Breast epithelium (tissue), 4 donors: ENCODE measurements around the gene KREMEN2. TPM values are rescaled to one million over a fixed set of nuclear protein-coding genes. Genes with fewer than 3 reads are reported as not detected.

Experiments used
- DNase-seq, 2 donors: peaks; one replicate each; pipeline ENCODE4 v3.0.0-alpha.2; 2019; ENCODE audit warnings: low spot score in 2 of 2
- H3K27ac ChIP-seq, 2 donors: fragments of 200-600 bp; sonication (generic) in 1 of 2; one replicate each; pipeline ENCODE4 v1.5.1; 2016 to 2019; ENCODE audit warnings: mild to moderate bottlenecking in 1 of 2
- H3K27me3 ChIP-seq, 2 donors: fragments of 200-600 bp; sonication (generic) in 1 of 2; one replicate each; pipeline versions ENCODE4 v1.5.1 to v1.6.0; 2017 to 2019; ENCODE audit warnings: control low read depth in 1 of 2, mild to moderate bottlenecking in 1 of 2
- H3K36me3 ChIP-seq: fragments of 200-600 bp; one replicate; pipeline ENCODE4 v1.5.1; 2019
- H3K4me1 ChIP-seq, 2 donors: fragments of 200-600 bp; sonication (generic); one replicate each; pipeline ENCODE4 v1.5.1; 2016 to 2019; ENCODE audit warnings: control low read depth in 1 of 2
- H3K4me3 ChIP-seq, 3 donors: fragments of 200-600 bp; sonication (generic); 1 replicate in 2 of 3; 2 replicates in 1 of 3; pipeline ENCODE4 v1.5.1; 2016 to 2019; ENCODE audit warnings: mild to moderate bottlenecking in 3 of 3, moderate library complexity in 2 of 3
- H3K9me3 ChIP-seq, 2 donors: fragments of 200-600 bp; sonication (generic) in 1 of 2; one replicate each; pipeline ENCODE4 v1.5.1; 2016 to 2019; ENCODE audit warnings: control low read depth in 1 of 2
- CTCF ChIP-seq, 3 donors: fragments of 450-650 bp; IDR thresholded peaks; one replicate each; pipeline ENCODE4 v1.5.1; 2016 to 2017; ENCODE audit warnings: antibody characterized with exemption in 3 of 3, mild to moderate bottlenecking in 3 of 3, moderate library complexity in 3 of 3
- POLR2A ChIP-seq: fragments of 450-650 bp; IDR thresholded peaks from one replicate; pipeline ENCODE4 v1.6.1; 2016; ENCODE audit warnings: antibody characterized with exemption, mild to moderate bottlenecking, moderate library complexity
- POLR2AphosphoS5 ChIP-seq, 3 donors: sonication (generic); formaldehyde crosslinking; IDR thresholded peaks; one replicate each; pipeline ENCODE4 v1.6.1; 2017; ENCODE audit warnings: antibody characterized with exemption in 3 of 3
- intact Hi-C: fragments of 100-400 bp; cut with DNase I; formaldehyde crosslinking; loops from one replicate; pipeline ENCODE4 v1.15.1; 2023; ENCODE audit warnings: low total_unique reads
- total RNA-seq, 3 donors: library from RNA; depleted of rRNA; stranded (reverse); fragments of >200 nt; gene quantifications; one replicate each; pipeline ENCODE4 v1.1.0, GENCODE V29; 2016

Gene KREMEN2
- total RNA-seq, 3 donors from 2014 or later = 0.33 TPM; not detected in 2

- intact Hi-C loops = no loop called here
- Histone ChIP-seq H3K27me3 (peaks cover 0 to 31% of the 10 kb centered on the region in 2 donors), H3K4me1 (no peaks in the 10 kb centered on the region), H3K36me3 (no peaks in the 10 kb centered on the region), H3K4me3 (no peak overlapping the region), H3K9me3 (no peaks in the 10 kb centered on the region), H3K27ac (peak overlapping the region; percentile 23 to 65)
- DNase-seq = no peak
- TF ChIP-seq POLR2AphosphoS5 (IDR thresholded peaks at IDR 0.05) (no peak), POLR2A (no peak), CTCF (IDR thresholded peaks at IDR 0.05) (no peak)
These were observed 46.4 kb downstream of the KREMEN2 start for GRCh38 chr16:3010510-3010909.

- Histone ChIP-seq H3K9me3 (no peaks in the 10 kb centered on the region), H3K4me3 (no peak overlapping the region), H3K36me3 (no peaks in the 10 kb centered on the region), H3K27ac (no peak overlapping the region), H3K27me3 (peaks cover 0 to 30% of the 10 kb centered on the region in 2 donors), H3K4me1 (no peaks in the 10 kb centered on the region)
- no peak for TF ChIP-seq POLR2A
- TF ChIP-seq CTCF (IDR thresholded peaks at IDR 0.05) = no peak
- TF ChIP-seq POLR2AphosphoS5 (IDR thresholded peaks at IDR 0.05) = no peak
- intact Hi-C loops = no loop called here
- DNase-seq = no peak
These were observed 48.2 kb downstream of the KREMEN2 start for GRCh38 chr16:3012246-3012645.

GRCh38 chr16:3012828-3013420 is 48.8 kb downstream of the KREMEN2 start, which contains the start of gene CLDN9:
TSS of gene CLDN9 (plus strand) at chr16:3012923. CDS start at chr16:3013363, 440 bp downstream.
- no peak within 1 kb of the TSS for H3K27ac ChIP-seq
- TF ChIP-seq POLR2AphosphoS5 (IDR thresholded peaks at IDR 0.05) (no peak), CTCF (IDR thresholded peaks at IDR 0.05) (no peak), POLR2A (no peak)
- peaks cover under 1 to 36% of the 10 kb centered on the region in 2 donors for H3K27me3 ChIP-seq

GRCh38 chr16:3013491-3013951 is 49.4 kb downstream of the KREMEN2 start:
- Histone ChIP-seq H3K36me3 (no peaks in the 10 kb centered on the region), H3K27me3 (peaks cover 3 to 40% of the 10 kb centered on the region in 2 donors), H3K4me3 (no peak overlapping the region), H3K4me1 (no peaks in the 10 kb centered on the region), H3K9me3 (no peaks in the 10 kb centered on the region), H3K27ac (no peak overlapping the region)
- DNase-seq = no peak
- TF ChIP-seq POLR2AphosphoS5 (IDR thresholded peaks at IDR 0.05) (no peak), CTCF (IDR thresholded peaks at IDR 0.05) (no peak), POLR2A (no peak)
- intact Hi-C loops = no loop called here

More at GRCh38 chr16:3012828-3013420, 48.8 kb downstream of the KREMEN2 start, which contains the start of gene CLDN9:
- H3K4me1 ChIP-seq = no peaks in the 10 kb centered on the region
- H3K36me3 ChIP-seq = no peaks in the 10 kb centered on the region
- intact Hi-C loops = no loop called here
- no peak within 1 kb of the TSS for H3K4me3 ChIP-seq
- DNase-seq = peak in 1 of 2 donors; percentile 73
- no peaks in the 10 kb centered on the region for H3K9me3 ChIP-seq

GRCh38 chr16:3013998-3014690 is 50.1 kb downstream of the KREMEN2 start:
- no peaks in the 10 kb centered on the region for H3K9me3 ChIP-seq
- TF ChIP-seq CTCF (IDR thresholded peaks at IDR 0.05) = no peak
- H3K4me3 ChIP-seq = no peak overlapping the region
- H3K27me3 ChIP-seq = peaks cover 3 to 40% of the 10 kb centered on the region in 2 donors
- H3K27ac ChIP-seq = no peak overlapping the region
- no peaks in the 10 kb centered on the region for H3K36me3 ChIP-seq
- intact Hi-C loops = no loop called here
- no peak for DNase-seq
- H3K4me1 ChIP-seq = no peaks in the 10 kb centered on the region
